Measurements from ENCODE around the gene LRMDA.

LRMDA gene

DNA sequence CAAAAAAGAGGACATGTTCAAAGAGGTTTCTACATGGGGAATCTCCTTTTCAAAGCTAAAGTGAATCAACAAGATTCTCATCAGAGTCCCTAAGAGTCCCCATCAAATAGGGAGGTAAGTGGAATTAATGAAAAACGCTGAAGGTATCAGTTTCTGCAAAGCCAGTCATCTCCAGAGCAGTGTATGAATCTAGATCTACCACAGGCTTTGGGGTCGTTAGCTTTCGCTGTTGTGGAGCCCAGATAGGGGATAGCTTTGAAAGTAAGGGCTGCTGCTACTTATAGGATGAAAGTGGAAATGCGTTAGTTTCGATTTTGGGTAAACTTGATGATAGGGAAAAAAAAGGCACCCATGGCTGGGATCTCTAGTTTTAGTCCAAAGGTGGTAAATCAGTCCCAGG, 748.4 kb downstream of the LRMDA start:
- H3K4me3 ChIP-seq (ENCODE audit: low read depth, low read length): no peak overlapping the region
- TF ChIP-seq, protein P1, sequence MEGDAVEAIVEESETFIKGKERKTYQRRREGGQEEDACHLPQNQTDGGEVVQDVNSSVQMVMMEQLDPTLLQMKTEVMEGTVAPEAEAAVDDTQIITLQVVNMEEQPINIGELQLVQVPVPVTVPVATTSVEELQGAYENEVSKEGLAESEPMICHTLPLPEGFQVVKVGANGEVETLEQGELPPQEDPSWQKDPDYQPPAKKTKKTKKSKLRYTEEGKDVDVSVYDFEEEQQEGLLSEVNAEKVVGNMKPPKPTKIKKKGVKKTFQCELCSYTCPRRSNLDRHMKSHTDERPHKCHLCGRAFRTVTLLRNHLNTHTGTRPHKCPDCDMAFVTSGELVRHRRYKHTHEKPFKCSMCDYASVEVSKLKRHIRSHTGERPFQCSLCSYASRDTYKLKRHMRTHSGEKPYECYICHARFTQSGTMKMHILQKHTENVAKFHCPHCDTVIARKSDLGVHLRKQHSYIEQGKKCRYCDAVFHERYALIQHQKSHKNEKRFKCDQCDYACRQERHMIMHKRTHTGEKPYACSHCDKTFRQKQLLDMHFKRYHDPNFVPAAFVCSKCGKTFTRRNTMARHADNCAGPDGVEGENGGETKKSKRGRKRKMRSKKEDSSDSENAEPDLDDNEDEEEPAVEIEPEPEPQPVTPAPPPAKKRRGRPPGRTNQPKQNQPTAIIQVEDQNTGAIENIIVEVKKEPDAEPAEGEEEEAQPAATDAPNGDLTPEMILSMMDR (IDR thresholded peaks at IDR 0.05; ENCODE audit: low read depth, low read length): no peak
- in situ Hi-C loops (cut with HindIII; ENCODE audit: low sequenced_read_pairs): no loop called here
- no peak for DNase-seq (ENCODE audit: low read depth, low spot score)

DNA sequence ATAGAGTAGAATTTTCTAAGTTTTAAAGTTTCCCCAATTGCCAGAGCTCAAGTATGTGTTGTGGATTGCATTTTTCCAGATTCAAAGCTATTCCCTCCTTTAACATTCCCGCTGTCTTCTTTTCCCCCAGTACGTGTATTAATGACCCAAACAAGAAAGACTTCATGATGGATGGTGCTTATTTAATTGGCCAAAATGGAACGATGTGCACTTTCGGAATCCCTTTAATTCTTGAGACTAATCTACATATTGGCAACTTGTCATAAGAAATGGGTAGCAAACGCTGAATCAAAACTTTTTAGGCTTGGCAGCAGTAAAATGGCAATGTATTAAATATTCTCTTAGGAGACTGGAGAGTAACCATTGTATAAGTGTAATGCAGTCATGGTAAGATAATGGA, 753.2 kb downstream of the LRMDA start:
- DNase-seq (ENCODE audit: low read depth, low spot score): no peak
- in situ Hi-C loops (cut with HindIII; ENCODE audit: low sequenced_read_pairs): no loop called here
- H3K4me3 ChIP-seq (ENCODE audit: low read depth, low read length): no peak overlapping the region
- TF ChIP-seq, protein P1 (IDR thresholded peaks at IDR 0.05; ENCODE audit: low read depth, low read length): no peak

DNA sequence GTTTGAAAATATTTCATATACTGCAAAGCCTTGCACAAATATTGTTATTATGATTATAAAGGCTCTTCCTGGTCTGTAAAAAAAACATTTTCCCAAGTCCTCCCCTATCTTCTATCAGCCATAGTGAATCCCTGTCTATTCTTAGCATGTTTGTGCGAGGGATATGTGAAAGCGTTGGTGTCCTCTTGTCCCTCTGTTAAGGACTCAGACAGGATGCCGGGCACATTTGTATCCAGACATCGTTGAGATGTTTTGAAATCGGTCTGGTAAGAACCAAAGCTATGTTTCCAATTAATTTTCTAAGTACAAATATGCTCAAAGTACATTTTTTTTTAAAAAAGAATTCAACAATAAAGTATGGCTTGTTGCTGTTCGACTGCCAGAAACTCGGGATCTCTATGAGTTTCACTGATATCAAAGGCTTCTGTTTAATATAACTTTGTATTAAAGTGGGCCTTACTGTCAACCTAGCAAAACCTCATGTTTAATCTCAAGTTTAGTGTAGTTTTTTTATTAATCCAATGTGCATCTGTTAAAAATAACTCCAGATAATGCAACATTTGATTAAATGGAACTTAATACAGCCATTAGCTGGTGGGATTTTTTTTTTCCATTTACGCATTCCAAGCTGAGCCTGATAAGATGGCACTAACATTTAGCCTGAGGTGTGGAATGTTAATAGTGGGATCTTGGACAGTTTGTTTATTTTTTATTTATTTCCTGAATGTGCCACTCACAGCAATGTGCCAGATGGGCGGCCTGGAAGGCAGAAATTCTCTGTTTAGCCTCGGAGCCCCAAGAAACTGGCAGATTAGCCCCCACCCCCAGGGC, 754.3 kb downstream of the LRMDA start:
- H3K4me3 ChIP-seq (ENCODE audit: low read depth, low read length): no peak overlapping the region
- peak; percentile 2 for DNase-seq (ENCODE audit: low read depth, low spot score)
- in situ Hi-C loops (cut with HindIII; ENCODE audit: low sequenced_read_pairs): no loop called here
- TF ChIP-seq, protein P1 (IDR thresholded peaks at IDR 0.05; ENCODE audit: low read depth, low read length): no peak

DNA sequence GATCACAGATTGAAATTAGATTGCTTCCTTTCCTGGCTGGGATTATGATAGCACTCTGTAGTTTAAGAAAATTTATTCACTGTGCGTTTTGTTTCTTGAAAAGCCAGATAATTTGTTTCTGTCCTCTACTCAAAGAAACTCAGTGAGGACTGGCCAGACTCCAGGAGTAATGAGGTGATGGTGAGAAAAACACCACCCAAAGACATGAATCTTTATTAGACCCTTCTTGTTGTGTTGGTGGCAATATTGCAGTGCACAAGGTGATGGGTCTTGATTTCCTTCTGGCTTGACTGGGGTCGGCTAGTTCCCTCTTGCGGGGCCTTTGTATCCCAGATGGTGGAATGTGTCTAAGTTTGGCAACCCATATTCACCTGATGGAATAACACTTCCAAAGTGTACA, 756.8 kb downstream of the LRMDA start:
- no peak overlapping the region for H3K4me3 ChIP-seq (ENCODE audit: low read depth, low read length)
- DNase-seq (ENCODE audit: low read depth, low spot score): no peak
- in situ Hi-C loops (cut with HindIII; ENCODE audit: low sequenced_read_pairs): no loop called here
- TF ChIP-seq, protein P1 (IDR thresholded peaks at IDR 0.05; ENCODE audit: low read depth, low read length): no peak

DNA sequence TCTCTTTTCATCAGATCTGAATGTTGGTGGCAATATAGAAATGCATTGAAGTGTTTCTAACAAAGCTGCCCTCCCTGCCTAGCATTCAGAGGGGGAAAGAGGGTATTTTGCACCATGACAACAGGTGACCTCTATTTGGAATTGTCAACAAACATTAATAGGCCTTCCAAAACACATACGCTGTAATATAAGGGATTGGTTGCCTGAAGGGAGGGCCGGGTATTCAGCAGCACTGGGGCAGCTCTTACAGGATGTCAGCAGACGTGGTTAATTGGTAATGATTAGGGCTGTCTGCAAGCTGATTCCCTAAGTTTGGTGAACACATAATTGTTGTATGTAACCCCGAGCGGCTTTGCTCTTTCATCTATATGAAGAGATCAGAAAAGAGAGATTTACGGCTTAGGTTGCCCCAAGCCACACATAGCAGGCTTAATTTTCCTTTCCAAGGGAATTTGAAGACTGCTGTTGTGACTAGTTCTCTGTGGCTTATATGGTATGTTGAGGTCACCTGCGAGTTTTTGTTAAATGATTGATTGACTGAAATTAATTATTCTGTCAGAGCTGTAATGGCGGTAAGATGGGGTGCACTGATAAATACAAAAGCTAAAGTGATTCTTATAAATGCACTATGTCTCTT, 759.3 kb downstream of the LRMDA start:
- TF ChIP-seq, protein P1 (IDR thresholded peaks at IDR 0.05; ENCODE audit: low read depth, low read length): no peak

DNA sequence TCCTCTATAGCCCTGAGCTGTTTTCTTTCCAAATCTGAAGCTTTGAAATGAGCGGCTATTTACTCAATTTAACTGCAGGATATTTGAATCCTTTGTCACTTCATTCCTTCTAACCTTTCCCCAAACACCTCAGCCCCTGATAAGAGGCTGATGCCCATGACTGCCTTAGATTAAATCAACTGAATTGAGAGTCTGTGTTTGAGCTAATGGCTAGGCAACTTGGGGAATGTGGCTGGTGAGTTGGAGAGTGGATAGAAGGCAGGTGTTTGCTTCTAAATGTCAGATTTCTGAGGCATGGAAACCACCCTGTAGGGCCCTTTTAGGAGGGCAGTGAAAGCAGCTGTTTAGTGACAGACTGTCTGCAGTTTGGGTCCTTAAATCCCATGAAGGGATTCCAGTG, 759.9 kb downstream of the LRMDA start:
- in situ Hi-C loops (cut with HindIII; ENCODE audit: low sequenced_read_pairs): no loop called here
- TF ChIP-seq, protein P1 (IDR thresholded peaks at IDR 0.05; ENCODE audit: low read depth, low read length): no peak
- H3K4me3 ChIP-seq (ENCODE audit: low read depth, low read length): no peak overlapping the region
- no peak for DNase-seq (ENCODE audit: low read depth, low spot score)

More for the DNA sequence above, 759.3 kb downstream of the LRMDA start:
- DNase-seq (ENCODE audit: low read depth, low spot score): no peak
- in situ Hi-C loops (cut with HindIII; ENCODE audit: low sequenced_read_pairs): no loop called here
- no peak overlapping the region for H3K4me3 ChIP-seq (ENCODE audit: low read depth, low read length)

All from astrocyte of the spinal cord (primary cell).